ENCODE measurements around the gene OR4D1. TPM values are rescaled to one million over a fixed set of nuclear protein-coding genes. Genes with fewer than 3 reads are reported as not detected.
"Not testable (repeated sequence)": the region's sequence is repeated elsewhere in the genome, so short reads cannot be mapped to it uniquely, and the experiment has no call there.

The OR4D1 gene
- total and polyA plus RNA-seq, 4 donors = 0.01 to 0.09 TPM; not detected in 2

DNA sequence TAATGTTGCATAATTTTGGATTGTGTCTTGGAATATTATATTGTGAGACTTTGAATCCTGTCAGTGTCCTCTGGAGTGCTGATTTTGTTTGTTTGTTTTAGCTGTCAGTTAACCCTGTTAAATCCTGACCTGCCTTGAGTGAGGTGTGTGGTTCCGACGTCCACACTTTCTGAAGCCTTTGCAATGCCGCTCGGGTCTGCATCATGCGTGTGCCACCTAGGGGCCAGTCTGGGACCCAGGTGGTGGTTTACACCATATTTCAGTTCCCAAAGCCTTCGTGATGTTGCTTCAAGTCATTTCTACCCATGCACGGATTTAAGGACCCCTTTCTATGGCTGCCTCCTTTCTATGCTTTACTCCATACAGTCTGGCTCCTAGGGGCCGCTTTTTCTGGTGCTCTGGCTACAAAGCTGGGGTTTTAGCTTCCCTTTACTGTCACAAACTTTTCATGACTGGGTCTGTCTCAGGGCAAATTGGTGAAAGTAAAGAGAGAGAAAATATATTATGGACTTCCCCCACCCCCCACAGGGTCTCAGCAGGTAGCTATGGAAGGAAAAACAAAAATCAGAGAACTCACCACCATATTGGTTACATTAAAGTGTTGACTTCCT lies 11.4 kb upstream of the OR4D1 start:
- Histone ChIP-seq H3K27me3 (ENCODE audit: control insufficient read depth in 3 of 3, insufficient read depth in 3 of 3, low read length in 2 of 3) (peaks cover 0 to 13% (median 5%) of the 10 kb centered on the region in 3 donors), H3K27ac (ENCODE audit: low read depth in 1 of 2, low read length in 1 of 2) (no peak overlapping the region), H3K4me1 (ENCODE audit: control insufficient read depth in 5 of 5, insufficient read depth in 5 of 5, low read length in 5 of 5) (no peaks in the 10 kb centered on the region), H3K36me3 (ENCODE audit: control insufficient read depth in 4 of 4, insufficient read depth in 4 of 4, low read length in 4 of 4) (no peaks in the 10 kb centered on the region), H3K9me3 (ENCODE audit: control insufficient read depth in 4 of 4, insufficient read depth in 3 of 4, low read length in 3 of 4) (peaks cover 0 to 5% (median 0%) of the 10 kb centered on the region in 4 donors), H3K4me3 (no peak overlapping the region), H3K9ac (ENCODE audit: insufficient read depth in 1 of 2, low read length in 2 of 2) (no peak overlapping the region)
- TF ChIP-seq CTCF (IDR thresholded peaks at IDR 0.05; ENCODE audit: control extremely low read depth, extremely low read depth) = no peak
- ATAC-seq (ENCODE audit: insufficient read depth, low FRiP score) (no peak), DNase-seq (no peak)
- 28 to 39% methylated on average over 8 of the region's 8 CpGs for WGBS, 2 donors

DNA sequence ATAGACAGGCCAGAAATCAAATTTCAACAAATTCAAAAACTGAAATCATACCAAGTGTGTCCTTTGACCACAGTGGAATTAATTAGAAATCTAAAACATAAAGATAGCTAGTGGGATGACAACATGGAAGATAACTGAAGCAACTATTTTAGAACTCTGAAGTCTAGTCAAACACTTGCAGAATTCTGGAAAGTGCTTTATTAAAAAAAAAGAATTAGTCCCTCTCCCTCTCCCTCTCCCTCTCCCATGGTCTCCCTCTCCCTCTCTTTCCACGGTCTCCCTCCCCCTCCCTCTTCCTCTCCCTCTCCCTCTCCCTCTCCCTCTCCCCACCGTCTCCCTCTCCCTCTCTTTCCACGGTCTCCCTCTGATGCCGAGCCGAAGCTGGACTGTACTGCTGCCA lies 6.7 kb upstream of the OR4D1 start:
- DNase-seq (no peak), ATAC-seq (ENCODE audit: insufficient read depth, low FRiP score) (no peak)
- Histone ChIP-seq H3K4me1 (ENCODE audit: control insufficient read depth in 5 of 5, insufficient read depth in 5 of 5, low read length in 5 of 5) (no peaks in the 10 kb centered on the region), H3K36me3 (ENCODE audit: control insufficient read depth in 4 of 4, insufficient read depth in 4 of 4, low read length in 4 of 4) (no peaks in the 10 kb centered on the region), H3K27ac (ENCODE audit: low read depth in 1 of 2, low read length in 1 of 2) (no peak overlapping the region), H3K9me3 (ENCODE audit: control insufficient read depth in 4 of 4, insufficient read depth in 3 of 4, low read length in 3 of 4) (peaks cover 0 to 17% (median 0%) of the 10 kb centered on the region in 4 donors), H3K9ac (ENCODE audit: insufficient read depth in 1 of 2, low read length in 2 of 2) (no peak overlapping the region), H3K4me3 (no peak overlapping the region), H3K27me3 (ENCODE audit: control insufficient read depth in 3 of 3, insufficient read depth in 3 of 3, low read length in 2 of 3) (peaks cover 0 to 5% (median 5%) of the 10 kb centered on the region in 3 donors)
- no peak for TF ChIP-seq CTCF (IDR thresholded peaks at IDR 0.05; ENCODE audit: control extremely low read depth, extremely low read depth)
- 67 to 80% methylated on average over 3 to 5 of the region's 5 CpGs for WGBS, 2 donors

DNA sequence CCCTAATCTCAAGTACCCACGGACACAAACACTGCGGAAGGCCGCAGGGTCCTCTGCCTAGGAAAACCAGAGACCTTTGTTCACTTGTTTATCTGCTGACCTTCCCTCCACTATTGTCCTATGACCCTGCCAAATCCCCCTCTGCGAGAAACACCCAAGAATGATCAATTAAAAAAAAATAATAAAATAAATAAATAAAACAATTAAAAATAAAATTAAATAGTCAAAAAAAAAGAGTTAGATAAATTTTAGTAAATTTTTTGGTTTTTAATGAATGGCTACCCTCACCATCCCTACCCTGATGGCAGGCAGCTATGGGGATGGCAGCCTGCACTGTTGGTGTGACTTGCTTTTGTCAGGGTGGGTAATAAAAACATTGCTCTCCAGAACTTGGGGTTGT lies 4.8 kb upstream of the OR4D1 start:
- H3K4me3 ChIP-seq; DNase-seq; H3K9ac ChIP-seq (ENCODE audit: insufficient read depth in 1 of 2, low read length in 2 of 2); H3K27me3 ChIP-seq (ENCODE audit: control insufficient read depth in 3 of 3, insufficient read depth in 3 of 3, low read length in 2 of 3); H3K4me1 ChIP-seq (ENCODE audit: control insufficient read depth in 5 of 5, insufficient read depth in 5 of 5, low read length in 5 of 5); H3K36me3 ChIP-seq (ENCODE audit: control insufficient read depth in 4 of 4, insufficient read depth in 4 of 4, low read length in 4 of 4); ATAC-seq (ENCODE audit: insufficient read depth, low FRiP score); H3K27ac ChIP-seq (ENCODE audit: low read depth in 1 of 2, low read length in 1 of 2): not testable (repeated sequence)
- H3K9me3 ChIP-seq (ENCODE audit: control insufficient read depth in 4 of 4, insufficient read depth in 3 of 4, low read length in 3 of 4) = peaks cover 0 to 17% (median 0%) of the 10 kb centered on the region in 4 donors
- WGBS, 2 donors = 80 to 89% methylated on average over 3 to 4 of the region's 4 CpGs

DNA sequence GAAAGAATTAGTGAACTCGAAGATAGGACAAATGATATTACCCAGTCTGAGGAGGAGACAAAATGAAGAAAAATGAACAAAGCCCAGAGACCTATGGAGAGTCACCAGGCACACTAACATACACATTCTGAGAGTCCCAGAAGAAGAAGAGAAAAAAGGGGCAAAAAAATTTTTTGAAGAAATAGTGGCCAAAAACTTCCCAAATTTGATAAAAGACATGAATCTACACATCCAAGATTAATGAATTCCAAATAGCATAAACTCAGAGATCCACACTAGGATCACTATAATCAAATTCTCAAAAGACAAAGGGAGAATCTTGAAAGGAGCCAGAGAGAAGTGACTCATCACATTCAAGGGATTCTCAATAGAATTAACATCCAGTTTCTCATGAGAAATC lies 3.4 kb upstream of the OR4D1 start:
- 90 to 94% methylated on average over 1 of the region's 1 CpG for WGBS, 2 donors
- H3K9me3 ChIP-seq (ENCODE audit: control insufficient read depth in 4 of 4, insufficient read depth in 3 of 4, low read length in 3 of 4) = peaks cover 0 to 17% (median 0%) of the 10 kb centered on the region in 4 donors
- DNase-seq (no peak), ATAC-seq (ENCODE audit: insufficient read depth, low FRiP score) (no peak)
- no peak for TF ChIP-seq CTCF (IDR thresholded peaks at IDR 0.05; ENCODE audit: control extremely low read depth, extremely low read depth)
- no peak overlapping the region for H3K4me3 ChIP-seq
- H3K27ac ChIP-seq (ENCODE audit: low read depth in 1 of 2, low read length in 1 of 2) = no peak overlapping the region
- no peaks in the 10 kb centered on the region for H3K4me1 ChIP-seq (ENCODE audit: control insufficient read depth in 5 of 5, insufficient read depth in 5 of 5, low read length in 5 of 5)
- H3K9ac ChIP-seq (ENCODE audit: insufficient read depth in 1 of 2, low read length in 2 of 2) = no peak overlapping the region
- H3K27me3 ChIP-seq (ENCODE audit: control insufficient read depth in 3 of 3, insufficient read depth in 3 of 3, low read length in 2 of 3) = peaks cover 0 to 15% (median 5%) of the 10 kb centered on the region in 3 donors
- H3K36me3 ChIP-seq (ENCODE audit: control insufficient read depth in 4 of 4, insufficient read depth in 4 of 4, low read length in 4 of 4) = no peaks in the 10 kb centered on the region

Measured in lung (tissue), 12 donors.